ENCODE measurements around the gene MKRN2. TPM values are rescaled to one million over a fixed set of nuclear protein-coding genes. Genes with fewer than 3 reads are reported as not detected.

MKRN2 gene
- total and polyA plus RNA-seq, 3 donors from 2014 or later = 82.6 to 117 (median 93.6) TPM

GRCh38 chr3:12518261-12519028, 38.4 kb upstream of the MKRN2 start:
- TF ChIP-seq CTCF (IDR thresholded peaks at IDR 0.05) = no peak
- no peak for TF ChIP-seq POLR2A (IDR thresholded peaks at IDR 0.05)

GRCh38 chr3:12521010-12521409, 35.9 kb upstream of the MKRN2 start:
- WGBS, 2 donors = 93 to 95% methylated on average over 2 of the region's 2 CpGs
- Histone ChIP-seq H3K4me3 (no peak overlapping the region), H3K4me1 (no peaks in the 10 kb centered on the region), H3K27ac (no peak overlapping the region), H3K36me3 (ENCODE audit: low read depth, missing control alignments) (no peaks in the 10 kb centered on the region), H3K27me3 (no peaks in the 10 kb centered on the region), H3K9me3 (no peaks in the 10 kb centered on the region)
- DNase-seq = no peak
- TF ChIP-seq POLR2A (IDR thresholded peaks at IDR 0.05) (no peak), CTCF (IDR thresholded peaks at IDR 0.05) (no peak)
- intact Hi-C loops (cut with DNase I; ENCODE audit: low total_unique reads) = no loop called here

More at GRCh38 chr3:12518261-12519028, 38.4 kb upstream of the MKRN2 start:
- intact Hi-C loops (cut with DNase I; ENCODE audit: low total_unique reads) = no loop called here
- no peak overlapping the region for H3K4me3 ChIP-seq
- WGBS, 2 donors = 91 to 93% methylated on average over 6 of the region's 6 CpGs
- H3K9me3 ChIP-seq = no peaks in the 10 kb centered on the region
- no peaks in the 10 kb centered on the region for H3K27me3 ChIP-seq
- H3K27ac ChIP-seq = no peak overlapping the region
- no peaks in the 10 kb centered on the region for H3K36me3 ChIP-seq (ENCODE audit: low read depth, missing control alignments)
- DNase-seq = no peak
- no peaks in the 10 kb centered on the region for H3K4me1 ChIP-seq

- TF ChIP-seq CTCF (IDR thresholded peaks at IDR 0.05) (no peak), POLR2A (IDR thresholded peaks at IDR 0.05) (no peak)
- Histone ChIP-seq H3K4me3 (no peak overlapping the region), H3K4me1 (no peaks in the 10 kb centered on the region), H3K9me3 (no peaks in the 10 kb centered on the region), H3K27me3 (no peaks in the 10 kb centered on the region), H3K27ac (no peak overlapping the region), H3K36me3 (ENCODE audit: low read depth, missing control alignments) (no peaks in the 10 kb centered on the region)
- DNase-seq = no peak
- intact Hi-C loops (cut with DNase I; ENCODE audit: low total_unique reads) = no loop called here
- 95 to 100% methylated on average over 1 of the region's 1 CpG for WGBS, 2 donors
Measured at GRCh38 chr3:12522721-12523120, 34.2 kb upstream of the MKRN2 start.

- intact Hi-C loops (cut with DNase I; ENCODE audit: low total_unique reads) = no loop called here
- Histone ChIP-seq H3K27ac (no peak overlapping the region), H3K9me3 (no peaks in the 10 kb centered on the region), H3K4me1 (no peaks in the 10 kb centered on the region), H3K27me3 (no peaks in the 10 kb centered on the region), H3K36me3 (ENCODE audit: low read depth, missing control alignments) (no peaks in the 10 kb centered on the region), H3K4me3 (no peak overlapping the region)
- WGBS, 2 donors = 82 to 83% methylated on average over 3 of the region's 3 CpGs
- no peak for TF ChIP-seq POLR2A (IDR thresholded peaks at IDR 0.05)
- TF ChIP-seq CTCF (IDR thresholded peaks at IDR 0.05) = no peak
- DNase-seq = no peak
Measured at GRCh38 chr3:12527757-12528143, 29.1 kb upstream of the MKRN2 start.

GRCh38 chr3:12532182-12532581, 24.7 kb upstream of the MKRN2 start:
- DNase-seq = no peak
- TF ChIP-seq CTCF (IDR thresholded peaks at IDR 0.05) = no peak
- no peak for TF ChIP-seq POLR2A (IDR thresholded peaks at IDR 0.05)
- Histone ChIP-seq H3K4me1 (no peaks in the 10 kb centered on the region), H3K27me3 (no peaks in the 10 kb centered on the region), H3K4me3 (no peak overlapping the region), H3K36me3 (ENCODE audit: low read depth, missing control alignments) (no peaks in the 10 kb centered on the region), H3K9me3 (no peaks in the 10 kb centered on the region), H3K27ac (no peak overlapping the region)
- intact Hi-C loops (cut with DNase I; ENCODE audit: low total_unique reads) = no loop called here
- WGBS, 2 donors = 90 to 93% methylated on average over 5 of the region's 5 CpGs

Measured in testis (tissue), 3 donors.